Measurements from ENCODE around the gene SPC24.
"Not testable (repeated sequence)": the region's sequence is repeated elsewhere in the genome, so short reads cannot be mapped to it uniquely, and the experiment has no call there.

DNA sequence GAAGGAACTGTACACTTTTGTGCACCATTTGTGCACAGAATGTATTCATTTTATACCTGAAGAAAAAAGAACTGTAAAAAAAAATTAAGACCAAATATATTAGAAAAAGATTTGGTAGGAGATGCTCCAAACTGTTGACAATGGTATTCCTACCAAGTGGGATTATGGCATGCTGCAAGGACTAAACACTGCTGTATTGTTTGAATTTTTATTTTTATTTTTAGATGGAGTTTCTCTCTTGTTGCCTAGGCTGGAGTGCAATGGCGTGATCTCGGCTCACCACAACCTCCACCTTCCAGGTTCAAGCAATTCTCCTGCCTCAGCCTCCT is 4.8 kb upstream of the SPC24 start:
- TF ChIP-seq, protein P1, sequence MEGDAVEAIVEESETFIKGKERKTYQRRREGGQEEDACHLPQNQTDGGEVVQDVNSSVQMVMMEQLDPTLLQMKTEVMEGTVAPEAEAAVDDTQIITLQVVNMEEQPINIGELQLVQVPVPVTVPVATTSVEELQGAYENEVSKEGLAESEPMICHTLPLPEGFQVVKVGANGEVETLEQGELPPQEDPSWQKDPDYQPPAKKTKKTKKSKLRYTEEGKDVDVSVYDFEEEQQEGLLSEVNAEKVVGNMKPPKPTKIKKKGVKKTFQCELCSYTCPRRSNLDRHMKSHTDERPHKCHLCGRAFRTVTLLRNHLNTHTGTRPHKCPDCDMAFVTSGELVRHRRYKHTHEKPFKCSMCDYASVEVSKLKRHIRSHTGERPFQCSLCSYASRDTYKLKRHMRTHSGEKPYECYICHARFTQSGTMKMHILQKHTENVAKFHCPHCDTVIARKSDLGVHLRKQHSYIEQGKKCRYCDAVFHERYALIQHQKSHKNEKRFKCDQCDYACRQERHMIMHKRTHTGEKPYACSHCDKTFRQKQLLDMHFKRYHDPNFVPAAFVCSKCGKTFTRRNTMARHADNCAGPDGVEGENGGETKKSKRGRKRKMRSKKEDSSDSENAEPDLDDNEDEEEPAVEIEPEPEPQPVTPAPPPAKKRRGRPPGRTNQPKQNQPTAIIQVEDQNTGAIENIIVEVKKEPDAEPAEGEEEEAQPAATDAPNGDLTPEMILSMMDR (IDR thresholded peaks at IDR 0.05) = not testable (repeated sequence)
- not testable (repeated sequence) for TF ChIP-seq POLR2A (IDR thresholded peaks at IDR 0.05); POLR2AphosphoS5 (IDR thresholded peaks at IDR 0.05); EP300 (IDR thresholded peaks at IDR 0.05; ENCODE audit: low read depth)

Data from transverse colon (tissue), 4 donors.